SH-SY5Y (cell line): ENCODE results near the gene PATZ1.

Experiments used
- GATA2 ChIP-seq: IDR thresholded peaks from 2 replicates; pipeline ENCODE4 v1.6.1; 2011; ENCODE audit warnings: mild to moderate bottlenecking, low read depth, low read length
- GATA3 ChIP-seq: IDR thresholded peaks from 2 replicates; pipeline ENCODE4 v1.6.1; 2011; ENCODE audit warnings: low read depth, mild to moderate bottlenecking, low read length, moderate library complexity

GRCh38 chr22:31313366-31314147 lies 32.6 kb downstream of the PATZ1 start:
- TF ChIP-seq GATA3 (no peak), GATA2 (no peak)
